ENCODE results near the gene NOTUM. TPM values are rescaled to one million over a fixed set of nuclear protein-coding genes. Genes with fewer than 3 reads are reported as not detected.
A peak's percentile ranks its signal among the peaks of the same experiment; 100 is the strongest.

NOTUM gene
- total and polyA plus RNA-seq, 2 of the 4 experiments (the other 2 are of a cell fraction): 0.05 TPM; not detected in 1

DNA sequence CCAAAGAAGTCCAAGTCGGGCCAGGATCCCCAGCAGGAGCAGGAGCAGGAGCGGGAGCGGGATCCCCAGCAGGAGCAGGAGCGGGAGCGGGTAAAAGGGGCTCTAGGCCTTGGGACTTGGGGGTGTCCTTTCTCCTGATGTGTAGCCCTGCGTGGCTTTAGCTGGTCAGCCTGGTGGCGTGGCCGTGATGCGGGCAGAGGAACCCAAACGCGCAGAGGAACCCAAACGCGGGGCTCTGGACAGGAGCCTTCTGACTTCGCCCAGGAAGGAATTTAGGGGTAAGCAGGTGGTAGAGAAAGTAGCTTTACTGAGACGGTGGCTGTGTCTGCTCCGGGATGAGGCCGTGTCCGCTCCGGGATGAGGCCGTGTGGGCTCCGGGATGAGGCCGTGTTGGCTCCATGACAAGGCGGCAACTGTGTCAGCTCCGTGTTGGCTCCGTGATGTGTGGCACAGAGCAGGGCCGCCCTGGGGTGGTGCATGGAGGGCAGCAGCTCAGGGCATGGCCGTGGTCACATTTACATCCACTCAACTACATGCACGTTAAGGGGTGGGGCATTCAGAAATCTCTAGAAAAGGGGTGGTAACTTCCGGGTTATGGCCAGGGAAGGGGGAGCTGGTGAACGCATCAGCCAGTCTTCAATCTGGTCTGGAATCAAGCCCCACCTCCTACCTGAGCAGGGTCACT lies 35.9 kb upstream of the NOTUM start:
- H3K27ac ChIP-seq (ENCODE audit: insufficient read depth, low read length): no peak overlapping the region
- no peak overlapping the region for H2AK5ac ChIP-seq (ENCODE audit: low read depth, low read length)
- in situ Hi-C loops (cut with MboI; ENCODE audit: low sequenced_read_pairs) (no loop called here), dilution Hi-C loops (cut with HindIII; ENCODE audit: low sequenced_read_pairs, unreplicated experiment) (no loop called here), intact Hi-C loops (cut with micrococcal nuclease) (no loop called here)
- H2AK9ac ChIP-seq (replicated peaks; ENCODE audit: low read depth, low read length, poor library complexity): peak overlapping the region; percentile 42
- H4K5ac ChIP-seq (ENCODE audit: low read depth, low read length): no peak overlapping the region
- no peak overlapping the region for H3K14ac ChIP-seq (replicated peaks; ENCODE audit: low read depth, low read length)
- no peak overlapping the region for H2BK120ac ChIP-seq (ENCODE audit: low read depth, low read length)
- no peak overlapping the region for H3K56ac ChIP-seq (ENCODE audit: extremely low read depth, insufficient read depth, low read length)
- H3K4ac ChIP-seq (ENCODE audit: low read depth, low read length): no peak overlapping the region
- BruUV-seq (replicated peaks): no TSS peak
- H2BK5ac ChIP-seq (ENCODE audit: low read depth, low read length, poor library complexity, severe bottlenecking): no peak overlapping the region
- peaks cover 8% of the 10 kb centered on the region; the same call in 1 of the 2 replicates for H3K36me3 ChIP-seq (ENCODE audit: control insufficient read depth, insufficient read depth, low read length)
- no peak overlapping the region for H4K91ac ChIP-seq (ENCODE audit: insufficient read depth, low read depth, low read length)
- no peak overlapping the region for H4K8ac ChIP-seq (ENCODE audit: low read depth in 2 of 2, low read length in 2 of 2)
- H3K4me2 ChIP-seq (ENCODE audit: low read depth, low read length): no peak overlapping the region
- TF ChIP-seq, protein P1, sequence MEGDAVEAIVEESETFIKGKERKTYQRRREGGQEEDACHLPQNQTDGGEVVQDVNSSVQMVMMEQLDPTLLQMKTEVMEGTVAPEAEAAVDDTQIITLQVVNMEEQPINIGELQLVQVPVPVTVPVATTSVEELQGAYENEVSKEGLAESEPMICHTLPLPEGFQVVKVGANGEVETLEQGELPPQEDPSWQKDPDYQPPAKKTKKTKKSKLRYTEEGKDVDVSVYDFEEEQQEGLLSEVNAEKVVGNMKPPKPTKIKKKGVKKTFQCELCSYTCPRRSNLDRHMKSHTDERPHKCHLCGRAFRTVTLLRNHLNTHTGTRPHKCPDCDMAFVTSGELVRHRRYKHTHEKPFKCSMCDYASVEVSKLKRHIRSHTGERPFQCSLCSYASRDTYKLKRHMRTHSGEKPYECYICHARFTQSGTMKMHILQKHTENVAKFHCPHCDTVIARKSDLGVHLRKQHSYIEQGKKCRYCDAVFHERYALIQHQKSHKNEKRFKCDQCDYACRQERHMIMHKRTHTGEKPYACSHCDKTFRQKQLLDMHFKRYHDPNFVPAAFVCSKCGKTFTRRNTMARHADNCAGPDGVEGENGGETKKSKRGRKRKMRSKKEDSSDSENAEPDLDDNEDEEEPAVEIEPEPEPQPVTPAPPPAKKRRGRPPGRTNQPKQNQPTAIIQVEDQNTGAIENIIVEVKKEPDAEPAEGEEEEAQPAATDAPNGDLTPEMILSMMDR (conservative IDR thresholded peaks at IDR 0.05; ENCODE audit: low read depth, low read length): no peak
- TF ChIP-seq, protein P2, sequence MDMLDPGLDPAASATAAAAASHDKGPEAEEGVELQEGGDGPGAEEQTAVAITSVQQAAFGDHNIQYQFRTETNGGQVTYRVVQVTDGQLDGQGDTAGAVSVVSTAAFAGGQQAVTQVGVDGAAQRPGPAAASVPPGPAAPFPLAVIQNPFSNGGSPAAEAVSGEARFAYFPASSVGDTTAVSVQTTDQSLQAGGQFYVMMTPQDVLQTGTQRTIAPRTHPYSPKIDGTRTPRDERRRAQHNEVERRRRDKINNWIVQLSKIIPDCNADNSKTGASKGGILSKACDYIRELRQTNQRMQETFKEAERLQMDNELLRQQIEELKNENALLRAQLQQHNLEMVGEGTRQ (IDR thresholded peaks at IDR 0.05; ENCODE audit: low read depth, low read length): no peak
- TF ChIP-seq CHD1 (IDR thresholded peaks at IDR 0.05; ENCODE audit: low read depth, low read length) (no peak), MAFK (IDR thresholded peaks at IDR 0.05; ENCODE audit: low read depth, low read length) (no peak), RCOR1 (IDR thresholded peaks at IDR 0.05; ENCODE audit: insufficient replicate concordance, low read length) (no peak), RAD21 (IDR thresholded peaks at IDR 0.05; ENCODE audit: low read length) (no peak), BHLHE40 (IDR thresholded peaks at IDR 0.05; ENCODE audit: low read depth, low read length) (no peak), MAZ (IDR thresholded peaks at IDR 0.05; ENCODE audit: borderline replicate concordance, low read depth, low read length) (no peak)
- TF ChIP-seq, protein P3, sequence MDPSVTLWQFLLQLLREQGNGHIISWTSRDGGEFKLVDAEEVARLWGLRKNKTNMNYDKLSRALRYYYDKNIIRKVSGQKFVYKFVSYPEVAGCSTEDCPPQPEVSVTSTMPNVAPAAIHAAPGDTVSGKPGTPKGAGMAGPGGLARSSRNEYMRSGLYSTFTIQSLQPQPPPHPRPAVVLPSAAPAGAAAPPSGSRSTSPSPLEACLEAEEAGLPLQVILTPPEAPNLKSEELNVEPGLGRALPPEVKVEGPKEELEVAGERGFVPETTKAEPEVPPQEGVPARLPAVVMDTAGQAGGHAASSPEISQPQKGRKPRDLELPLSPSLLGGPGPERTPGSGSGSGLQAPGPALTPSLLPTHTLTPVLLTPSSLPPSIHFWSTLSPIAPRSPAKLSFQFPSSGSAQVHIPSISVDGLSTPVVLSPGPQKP (IDR thresholded peaks at IDR 0.05; ENCODE audit: borderline replicate concordance, low read depth, low read length): no peak
- H3K4me3 ChIP-seq (ENCODE audit: insufficient read depth, low read depth, low read length): no peak overlapping the region
- peaks cover 8% of the 10 kb centered on the region for H3K4me1 ChIP-seq (ENCODE audit: control insufficient read depth, insufficient read depth, low read length)
- H3K18ac ChIP-seq (ENCODE audit: low read depth, low read length): no peak overlapping the region
- POLR2A ChIA-PET (ENCODE audit: unreplicated experiment): no interaction called here
- H2BK15ac ChIP-seq (ENCODE audit: low read depth, low read length): no peak overlapping the region
- 94% methylated on average over 18 of the region's 30 CpGs; no CpG with 5 or more reads in 1 of the 2 experiments for WGBS, 2 experiments (ENCODE audit: extremely low coverage in 2 of 2, insufficient read length in 1 of 2)
- H3K9me3 ChIP-seq (ENCODE audit: control insufficient read depth, insufficient read depth, low read length): no peaks in the 10 kb centered on the region
- H3K9ac ChIP-seq (ENCODE audit: low read depth, low read length): no peak overlapping the region
- no peaks in the 10 kb centered on the region; the same call in 1 of the 2 replicates for H4K20me1 ChIP-seq (ENCODE audit: insufficient read depth, low read length)
- no peak for ATAC-seq (ENCODE audit: low read depth)
- H3K27me3 ChIP-seq (ENCODE audit: control insufficient read depth, insufficient read depth, low read length): no peaks in the 10 kb centered on the region
- H3K79me1 ChIP-seq (ENCODE audit: low read depth in 1 of 2, low read length in 2 of 2): peaks cover 9 to 13% of the 10 kb centered on the region in 2 experiments; a peak in 3 of 4 replicates
- no peak for DNase-seq
- H2AFZ ChIP-seq (replicated peaks; ENCODE audit: low read length, poor library complexity): peak overlapping the region; percentile 70
- CTCF ChIA-PET: no interaction called here
- H3K9me1 ChIP-seq (ENCODE audit: insufficient read depth, low read length): no peaks in the 10 kb centered on the region
- H2BK20ac ChIP-seq (ENCODE audit: low read depth, low read length): no peak overlapping the region
- H3K23ac ChIP-seq (ENCODE audit: low read depth, low read length): no peak overlapping the region
